ENCODE results near the gene BOD1L1. TPM values are rescaled to one million over a fixed set of nuclear protein-coding genes. Genes with fewer than 3 reads are reported as not detected.

BOD1L1 gene
- total RNA-seq, 1 donor = 27.5 TPM

DNA sequence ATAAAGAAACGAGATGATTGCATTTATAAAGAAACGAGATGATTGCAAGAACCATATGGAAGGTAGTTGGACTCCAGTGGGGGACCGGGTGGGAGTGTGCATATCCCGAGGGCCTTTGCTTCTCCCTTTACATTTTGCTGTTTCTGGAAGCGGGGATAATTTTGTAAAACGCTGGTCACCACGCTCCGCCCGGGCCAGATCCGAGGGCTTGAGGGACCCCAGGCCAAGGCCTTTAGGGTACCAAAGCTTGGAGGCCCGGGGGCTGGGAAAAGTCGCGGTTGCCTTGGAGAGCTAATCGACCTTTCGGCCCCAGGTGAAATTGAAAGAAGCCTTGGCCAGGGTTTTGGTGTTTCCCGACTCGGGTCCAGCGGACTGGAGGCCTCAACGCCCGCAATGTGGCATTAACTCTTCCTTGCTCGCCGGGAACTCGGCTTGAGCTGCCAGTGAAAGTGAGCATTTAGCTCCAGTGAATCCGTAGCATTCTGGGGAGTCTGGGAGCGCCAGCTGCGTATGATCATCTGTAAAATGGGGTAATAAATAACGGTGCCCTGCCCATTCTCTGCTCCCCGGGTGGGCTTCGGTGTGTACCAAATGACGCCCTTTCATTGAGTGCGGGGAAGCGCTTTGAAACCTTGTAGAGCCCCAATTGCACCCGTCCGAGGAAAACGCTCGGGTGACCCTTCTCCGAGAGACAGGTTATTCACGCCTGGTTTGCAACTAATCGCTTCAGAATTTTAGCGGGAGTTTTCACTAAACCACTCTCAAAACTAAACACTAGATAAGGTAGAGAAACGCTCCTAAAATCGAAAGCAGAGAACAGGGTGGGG, 87.7 kb downstream of the BOD1L1 start:
- H3K27me3 ChIP-seq (ENCODE audit: insufficient read depth, low read length) = peaks cover 35% of the 10 kb centered on the region

GRCh38 chr4:13539047-13539618, 88.4 kb downstream of the BOD1L1 start:
- H3K9me3 ChIP-seq (ENCODE audit: low read depth, low read length) = no peaks in the 10 kb centered on the region
- no peaks in the 10 kb centered on the region for H3K4me1 ChIP-seq (ENCODE audit: insufficient read depth, low read length)
- H3K79me2 ChIP-seq (ENCODE audit: insufficient read depth, low read length) = no peaks in the 10 kb centered on the region
- no peaks in the 10 kb centered on the region for H3K36me3 ChIP-seq (ENCODE audit: insufficient read depth, low read length)
- no peak for TF ChIP-seq CTCF (IDR thresholded peaks at IDR 0.05; ENCODE audit: extremely low read depth, low read depth, low read length)
- no peak overlapping the region for H2AFZ ChIP-seq (ENCODE audit: low read length)
- H3K4me2 ChIP-seq (ENCODE audit: insufficient read depth, low read length) = no peak overlapping the region
- H3K27ac ChIP-seq (ENCODE audit: low read depth, low read length) = no peak overlapping the region
- DNase-seq (ENCODE audit: insufficient read length, low spot score, missing footprints) = peak; percentile 85
- H3K4me3 ChIP-seq (ENCODE audit: insufficient read depth, low read length) = no peak overlapping the region
- H3K27me3 ChIP-seq (ENCODE audit: insufficient read depth, low read length) = peaks cover 35% of the 10 kb centered on the region
- no peaks in the 10 kb centered on the region for H4K20me1 ChIP-seq (ENCODE audit: insufficient read depth, low read length)

More for the DNA sequence above, 87.7 kb downstream of the BOD1L1 start:
- no peak for TF ChIP-seq CTCF (IDR thresholded peaks at IDR 0.05; ENCODE audit: extremely low read depth, low read depth, low read length)
- H3K4me1 ChIP-seq (ENCODE audit: insufficient read depth, low read length) = no peaks in the 10 kb centered on the region
- no peak overlapping the region for H3K4me3 ChIP-seq (ENCODE audit: insufficient read depth, low read length)
- DNase-seq (ENCODE audit: insufficient read length, low spot score, missing footprints) = no peak
- no peak overlapping the region for H2AFZ ChIP-seq (ENCODE audit: low read length)
- H3K36me3 ChIP-seq (ENCODE audit: insufficient read depth, low read length) = no peaks in the 10 kb centered on the region
- H3K27ac ChIP-seq (ENCODE audit: low read depth, low read length) = no peak overlapping the region
- H3K9me3 ChIP-seq (ENCODE audit: low read depth, low read length) = no peaks in the 10 kb centered on the region
- no peaks in the 10 kb centered on the region for H4K20me1 ChIP-seq (ENCODE audit: insufficient read depth, low read length)
- no peak overlapping the region for H3K4me2 ChIP-seq (ENCODE audit: insufficient read depth, low read length)
- no peaks in the 10 kb centered on the region for H3K79me2 ChIP-seq (ENCODE audit: insufficient read depth, low read length)

- no peaks in the 10 kb centered on the region for H4K20me1 ChIP-seq (ENCODE audit: insufficient read depth, low read length)
- TF ChIP-seq CTCF (IDR thresholded peaks at IDR 0.05; ENCODE audit: extremely low read depth, low read depth, low read length) = no peak
- H3K4me1 ChIP-seq (ENCODE audit: insufficient read depth, low read length) = no peaks in the 10 kb centered on the region
- no peak overlapping the region for H3K4me3 ChIP-seq (ENCODE audit: insufficient read depth, low read length)
- H3K27ac ChIP-seq (ENCODE audit: low read depth, low read length) = no peak overlapping the region
- DNase-seq (ENCODE audit: insufficient read length, low spot score, missing footprints) = peak; percentile 84
- H3K79me2 ChIP-seq (ENCODE audit: insufficient read depth, low read length) = no peaks in the 10 kb centered on the region
- no peak overlapping the region for H3K4me2 ChIP-seq (ENCODE audit: insufficient read depth, low read length)
- H3K36me3 ChIP-seq (ENCODE audit: insufficient read depth, low read length) = no peaks in the 10 kb centered on the region
- peaks cover 34% of the 10 kb centered on the region for H3K27me3 ChIP-seq (ENCODE audit: insufficient read depth, low read length)
- H3K9me3 ChIP-seq (ENCODE audit: low read depth, low read length) = no peaks in the 10 kb centered on the region
- no peak overlapping the region for H2AFZ ChIP-seq (ENCODE audit: low read length)
Measured at GRCh38 chr4:13538427-13538973, 89.0 kb downstream of the BOD1L1 start.

- Histone ChIP-seq H3K79me2 (ENCODE audit: insufficient read depth, low read length) (no peaks in the 10 kb centered on the region), H3K27ac (ENCODE audit: low read depth, low read length) (no peak overlapping the region), H3K4me3 (ENCODE audit: insufficient read depth, low read length) (no peak overlapping the region), H3K4me1 (ENCODE audit: insufficient read depth, low read length) (no peaks in the 10 kb centered on the region), H3K4me2 (ENCODE audit: insufficient read depth, low read length) (no peak overlapping the region), H2AFZ (ENCODE audit: low read length) (no peak overlapping the region), H3K36me3 (ENCODE audit: insufficient read depth, low read length) (no peaks in the 10 kb centered on the region), H3K9me3 (ENCODE audit: low read depth, low read length) (no peaks in the 10 kb centered on the region), H3K27me3 (ENCODE audit: insufficient read depth, low read length) (peaks cover 28% of the 10 kb centered on the region), H4K20me1 (ENCODE audit: insufficient read depth, low read length) (no peaks in the 10 kb centered on the region)
- peak; percentile 74 for DNase-seq (ENCODE audit: insufficient read length, low spot score, missing footprints)
- no peak for TF ChIP-seq CTCF (IDR thresholded peaks at IDR 0.05; ENCODE audit: extremely low read depth, low read depth, low read length)
Measured at GRCh38 chr4:13537832-13538177, 89.7 kb downstream of the BOD1L1 start.
